HUDEP-2 (cell line): ENCODE data around the gene SULT2A1.
A peak's percentile ranks its signal among the peaks of the same experiment; 100 is the strongest.
"Not testable (repeated sequence)": the region's sequence is repeated elsewhere in the genome, so short reads cannot be mapped to it uniquely, and the experiment has no call there.

ENCODE experiments used
- DNase-seq, 76 experiments: peaks; one replicate each; lab custom pipeline; 2025; ENCODE audit not compliant: unreplicated experiment in 76 of 76; lab: John Stamatoyannopoulos, UW

Gene SULT2A1

DNA sequence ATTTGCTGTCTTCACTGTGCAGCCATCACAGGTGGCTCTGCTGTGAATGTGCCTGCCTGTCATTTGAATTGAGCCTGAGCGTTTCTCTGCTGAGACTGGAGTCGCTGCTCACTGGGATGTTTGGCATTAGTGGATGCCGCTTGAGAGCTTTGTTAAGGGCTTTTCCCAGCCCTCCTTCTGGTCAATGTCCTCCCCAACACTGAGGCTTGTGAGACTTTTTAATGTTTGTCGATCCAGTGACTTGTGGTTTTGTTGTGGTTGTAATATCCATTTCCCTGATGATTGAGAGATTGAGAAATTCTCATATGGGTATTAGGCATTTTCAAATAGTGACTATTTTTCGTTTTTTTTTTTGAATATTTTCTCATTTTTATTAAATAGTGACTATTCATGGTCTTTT, 24.5 kb downstream of the SULT2A1 start:
- DNase-seq: no peak

DNA sequence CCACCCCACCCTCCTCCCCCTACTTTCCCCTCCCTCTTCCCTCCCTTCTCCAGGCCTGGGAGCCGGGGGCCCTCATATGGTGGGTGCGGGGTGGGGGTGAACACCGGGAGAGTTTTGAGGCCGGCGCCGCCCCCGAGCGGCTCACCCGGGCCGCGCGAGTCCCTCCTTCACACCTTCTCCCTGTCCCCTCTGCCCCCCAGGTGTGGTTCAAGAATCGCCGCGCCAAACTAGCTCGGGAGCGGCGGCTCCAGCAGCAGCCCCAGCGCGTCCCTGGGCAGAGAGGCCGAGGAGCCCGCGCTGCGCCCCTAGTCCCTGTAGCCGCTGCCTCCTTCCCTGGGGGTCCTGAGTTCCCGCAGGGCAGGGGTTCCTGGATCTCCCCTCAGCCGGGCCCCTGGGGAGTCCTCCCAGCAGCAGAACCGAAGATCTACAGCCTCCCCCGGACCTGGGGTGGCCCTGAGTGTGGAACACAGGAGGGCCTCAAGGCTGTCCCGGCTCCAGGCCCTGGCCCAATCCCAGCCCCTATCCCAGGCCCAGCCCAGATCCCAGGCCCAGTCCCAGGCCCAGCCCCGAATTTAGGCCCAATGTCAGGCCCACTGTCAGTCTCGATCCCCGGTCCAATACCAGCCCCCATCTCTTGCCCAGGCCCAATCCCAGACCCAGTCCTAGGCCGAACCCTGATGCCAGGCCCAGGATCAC, 25.4 kb downstream of the SULT2A1 start:
- DNase-seq: no peak

DNA sequence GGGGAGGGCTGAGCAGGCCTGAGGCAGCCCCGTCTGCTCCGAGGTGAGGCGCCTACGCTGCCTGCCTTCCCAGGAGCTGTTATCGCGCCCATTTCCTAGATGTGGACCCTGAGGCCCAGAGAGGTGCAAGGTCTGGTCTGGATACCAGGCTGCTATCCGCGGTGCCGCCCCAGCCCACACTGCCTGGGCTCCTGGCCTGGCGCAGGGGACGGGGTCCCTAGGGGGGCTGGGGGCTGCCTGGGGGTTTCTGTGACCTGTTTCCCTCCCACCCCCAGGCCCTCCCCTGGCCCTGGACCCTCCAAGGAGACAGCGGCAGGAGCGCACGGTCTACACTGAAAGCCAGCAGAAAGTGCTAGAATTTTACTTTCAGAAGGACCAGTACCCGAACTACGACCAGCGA, 26.3 kb downstream of the SULT2A1 start:
- not testable (repeated sequence) for DNase-seq

DNA sequence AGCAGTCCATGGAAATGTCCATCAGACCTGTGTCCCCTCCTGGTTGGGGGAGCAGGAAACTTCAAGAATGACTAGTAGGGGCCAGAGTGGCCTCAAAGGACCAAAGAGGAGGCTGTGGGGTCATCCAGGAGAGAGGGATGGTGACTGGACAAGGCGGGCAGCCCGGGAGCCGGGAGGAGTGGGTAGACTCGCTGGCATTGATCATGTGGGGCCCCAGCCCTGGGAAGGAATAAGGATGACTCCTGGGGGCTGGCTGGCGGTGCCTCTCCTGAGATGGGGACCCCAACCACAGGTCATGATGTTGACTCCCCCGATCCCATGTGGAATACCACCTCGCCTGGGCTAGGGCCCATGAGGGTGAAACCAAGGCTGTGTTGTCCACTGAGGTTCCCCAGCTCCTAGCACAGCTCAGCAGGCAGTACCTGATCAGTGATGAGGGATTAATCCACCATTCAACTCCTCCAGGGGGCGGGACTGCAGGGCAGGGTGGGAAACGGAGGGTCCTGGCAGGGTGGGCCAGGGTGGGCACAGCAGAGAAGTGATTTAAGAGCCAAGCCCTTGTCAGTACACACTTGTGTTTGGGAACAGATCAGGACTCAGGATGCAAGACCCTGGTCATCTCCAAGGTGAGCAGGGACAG, 27.3 kb downstream of the SULT2A1 start, which contains the start of gene TPRX2:
Gene TPRX2 (plus strand): TSS at position 590 of the 640 bp plus-strand sequence. CDS start 12 bp downstream, at position 602.
- not testable (repeated sequence) for DNase-seq

DNA sequence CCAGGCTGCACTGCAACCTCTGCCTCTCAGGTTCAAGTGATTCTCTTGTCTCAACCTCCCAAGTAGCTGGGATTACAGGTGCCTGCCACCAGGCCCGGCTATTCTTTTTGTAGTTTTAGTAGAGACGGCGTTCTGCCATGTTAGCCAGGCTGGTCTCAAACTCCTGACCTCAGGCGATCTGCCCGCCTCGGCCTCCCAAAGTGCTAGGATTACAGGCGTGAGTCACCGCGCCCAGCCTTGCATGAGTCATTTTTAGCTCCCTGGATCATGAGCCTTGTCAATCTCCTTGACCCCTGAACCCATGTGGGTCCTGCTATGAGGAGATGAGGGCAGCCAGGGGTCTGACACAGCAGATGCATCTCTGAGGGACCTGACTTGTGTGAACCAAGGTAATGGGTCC, 27.9 kb downstream of the SULT2A1 start:
- not testable (repeated sequence) for DNase-seq

DNA sequence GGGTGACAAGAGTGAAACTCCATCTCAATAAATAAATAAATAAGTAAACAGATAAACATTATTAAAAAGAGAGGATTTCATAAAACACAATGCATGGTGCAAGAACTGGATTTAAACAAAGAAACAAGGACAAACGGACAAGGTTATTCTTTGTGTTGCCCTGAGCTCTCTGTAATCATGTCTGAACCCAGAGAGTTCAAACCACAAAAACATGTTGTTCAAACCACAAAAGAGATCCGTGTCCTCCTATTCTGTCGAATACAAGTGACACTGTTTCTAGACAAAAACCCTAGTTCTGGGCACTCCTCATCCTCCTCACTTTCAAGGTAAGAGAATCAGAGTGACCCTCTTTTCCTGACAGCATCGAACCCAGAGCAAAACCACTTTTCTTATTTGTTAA, 31.7 kb downstream of the SULT2A1 start:
- no peak for DNase-seq

DNA sequence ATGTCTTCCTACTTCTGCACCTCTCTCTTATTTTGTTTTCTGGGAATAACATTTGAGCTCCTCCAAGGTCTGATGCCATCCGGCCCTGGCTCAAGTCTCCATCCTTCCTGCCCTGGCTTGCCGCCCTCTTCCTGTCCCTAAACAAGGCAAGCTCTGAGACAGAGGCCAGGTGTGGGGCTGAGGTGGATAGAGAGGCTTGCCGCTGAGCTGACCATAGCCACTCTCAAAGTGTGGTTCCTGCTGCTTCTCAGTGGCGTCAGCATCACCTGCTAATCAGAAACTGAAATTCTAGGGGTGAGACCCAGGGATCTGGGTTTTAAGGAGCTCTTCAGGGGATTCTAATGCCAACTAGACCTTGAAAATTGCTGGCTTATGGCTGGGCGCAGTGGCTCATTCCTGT, 33.1 kb downstream of the SULT2A1 start:
- no peak for DNase-seq

DNA sequence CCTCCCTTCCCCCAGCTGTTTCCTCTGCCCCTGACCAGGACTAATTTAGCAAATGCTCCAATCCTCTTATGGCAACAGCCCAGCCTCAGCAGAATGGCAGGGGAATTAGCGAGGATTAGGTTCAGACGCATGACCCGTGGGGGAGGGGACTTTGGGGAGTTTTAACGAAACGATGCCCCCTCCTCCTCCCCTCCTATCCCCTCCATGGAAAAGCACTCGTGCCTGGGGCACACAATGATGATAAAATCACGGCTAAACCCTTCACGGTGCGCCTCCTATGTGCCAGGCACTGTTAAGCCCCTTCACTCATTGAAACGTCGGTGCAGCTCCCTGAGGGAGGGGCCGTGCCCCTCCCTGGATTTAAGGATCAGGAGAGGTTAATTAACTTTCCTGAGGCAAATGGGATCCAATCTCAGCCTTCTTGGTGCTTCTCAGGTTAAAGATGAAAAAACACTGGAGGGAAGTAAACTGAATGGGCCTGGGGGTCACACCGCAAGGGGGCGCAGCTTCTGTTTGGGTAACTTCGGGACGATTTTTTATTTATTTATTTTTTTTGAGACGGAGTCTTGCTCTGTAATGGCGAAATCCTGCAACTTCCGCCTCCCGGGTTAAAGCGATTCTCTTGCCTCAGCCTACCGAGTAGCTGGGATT, 37.2 kb downstream of the SULT2A1 start:
- DNase-seq: peak in 19 of 76 experiments; percentile 4 to 60 (median 15)

DNA sequence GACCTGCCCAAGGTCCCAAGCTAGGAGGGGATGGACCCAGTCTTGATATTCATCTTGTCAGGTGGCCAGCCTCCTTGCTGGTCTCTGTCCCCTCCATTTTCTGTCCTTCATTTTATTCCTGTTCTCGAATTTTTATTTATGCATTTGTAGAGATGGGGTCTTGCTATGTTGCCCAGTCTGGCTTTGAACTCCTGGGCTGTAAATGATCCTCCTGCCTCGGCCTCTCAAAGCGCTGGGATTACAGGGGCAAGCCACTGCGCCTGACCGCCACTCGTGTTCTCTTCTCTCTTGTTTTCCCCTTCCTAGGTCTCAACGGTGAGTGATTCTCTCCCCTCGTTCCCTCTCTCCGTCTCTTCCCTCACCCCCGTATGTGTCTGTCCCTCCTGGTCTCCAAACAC, 37.7 kb downstream of the SULT2A1 start:
- DNase-seq: no peak

DNA sequence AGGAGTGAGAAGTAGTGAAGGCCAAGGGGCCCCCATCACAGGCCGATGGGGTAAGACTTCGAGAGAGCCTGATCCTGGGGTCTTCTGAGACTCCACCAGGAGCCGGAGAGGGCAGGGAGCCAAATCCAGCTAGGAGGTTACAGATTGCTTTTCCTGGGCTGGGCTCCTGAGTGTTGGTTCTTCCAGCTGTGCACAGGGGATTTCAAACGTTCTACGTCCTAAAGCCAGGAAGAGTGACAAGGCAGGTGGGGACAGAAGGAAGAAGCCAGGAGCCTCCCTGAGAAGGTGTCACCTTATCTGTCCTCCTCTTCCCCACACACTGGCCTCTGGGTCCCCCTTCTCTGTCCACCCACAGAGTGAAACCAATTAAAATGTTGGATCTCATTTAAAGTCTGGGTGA, 43.2 kb downstream of the SULT2A1 start:
- DNase-seq: no peak

DNA sequence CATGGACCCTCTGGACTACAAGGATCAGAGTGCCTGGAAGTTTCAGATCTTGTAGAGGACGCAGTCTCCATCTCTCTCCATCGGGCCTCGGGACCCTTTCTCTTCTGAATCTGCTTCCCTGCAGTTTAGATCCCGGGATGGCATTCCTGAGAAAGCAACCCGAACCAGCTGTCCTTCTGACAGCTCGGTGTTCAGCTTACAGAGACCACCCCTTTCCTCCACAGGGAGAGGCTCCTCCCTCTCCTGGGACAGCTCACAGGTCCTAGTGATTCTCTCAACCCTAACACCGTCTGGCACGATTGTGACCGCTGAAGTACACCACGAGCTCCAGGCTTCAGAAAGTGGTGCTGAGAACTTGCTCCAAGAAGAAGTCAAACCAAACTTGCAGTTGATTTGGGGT, 46.2 kb downstream of the SULT2A1 start:
- no peak for DNase-seq

DNA sequence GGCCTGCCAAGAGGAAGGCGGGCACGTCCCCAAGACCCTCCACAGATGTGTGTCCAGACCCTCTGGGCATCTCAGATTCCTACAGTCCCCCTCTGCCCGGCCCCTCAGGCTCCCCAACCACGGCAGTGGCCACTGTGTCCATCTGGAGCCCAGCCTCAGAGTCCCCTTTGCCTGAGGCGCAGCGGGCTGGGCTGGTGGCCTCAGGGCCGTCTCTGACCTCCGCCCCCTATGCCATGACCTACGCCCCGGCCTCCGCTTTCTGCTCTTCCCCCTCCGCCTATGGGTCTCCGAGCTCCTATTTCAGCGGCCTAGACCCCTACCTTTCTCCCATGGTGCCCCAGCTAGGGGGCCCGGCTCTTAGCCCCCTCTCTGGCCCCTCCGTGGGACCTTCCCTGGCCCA, 46.7 kb downstream of the SULT2A1 start:
- no peak for DNase-seq

DNA sequence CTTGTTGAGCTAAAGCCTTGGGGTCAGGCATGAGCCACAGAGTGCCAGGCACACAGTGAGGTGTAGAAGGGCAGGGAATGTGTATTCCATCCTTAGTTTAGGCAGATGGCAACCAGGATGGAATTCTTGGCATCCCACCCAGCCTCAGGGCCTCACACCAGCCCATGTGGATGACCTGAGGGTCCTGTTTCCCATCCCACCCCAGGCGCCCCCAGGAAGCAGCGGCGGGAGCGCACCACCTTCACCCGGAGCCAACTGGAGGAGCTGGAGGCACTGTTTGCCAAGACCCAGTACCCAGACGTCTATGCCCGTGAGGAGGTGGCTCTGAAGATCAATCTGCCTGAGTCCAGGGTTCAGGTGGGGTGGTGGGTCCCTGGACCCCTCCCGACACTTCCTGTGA, 50.1 kb downstream of the SULT2A1 start:
- DNase-seq: no peak

DNA sequence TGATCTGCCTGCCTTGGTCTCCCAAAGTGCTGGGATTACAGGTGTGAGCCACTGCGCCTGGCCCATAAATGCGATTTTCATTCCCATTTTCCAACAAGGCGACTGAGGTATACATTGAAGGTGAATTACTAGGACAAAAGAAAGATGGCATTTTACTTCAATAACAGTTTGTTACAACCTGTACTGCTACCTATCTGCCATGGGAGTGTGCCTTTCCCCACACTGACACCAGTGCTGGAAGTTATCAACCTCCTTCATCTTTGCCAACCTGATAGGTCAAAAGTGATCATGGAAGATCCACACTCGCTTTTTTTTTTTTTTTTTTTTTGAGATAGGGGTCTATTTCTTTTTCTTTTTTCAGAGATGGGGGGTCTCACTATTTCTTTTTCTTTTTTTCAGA, 53.4 kb downstream of the SULT2A1 start:
- DNase-seq: no peak

DNA sequence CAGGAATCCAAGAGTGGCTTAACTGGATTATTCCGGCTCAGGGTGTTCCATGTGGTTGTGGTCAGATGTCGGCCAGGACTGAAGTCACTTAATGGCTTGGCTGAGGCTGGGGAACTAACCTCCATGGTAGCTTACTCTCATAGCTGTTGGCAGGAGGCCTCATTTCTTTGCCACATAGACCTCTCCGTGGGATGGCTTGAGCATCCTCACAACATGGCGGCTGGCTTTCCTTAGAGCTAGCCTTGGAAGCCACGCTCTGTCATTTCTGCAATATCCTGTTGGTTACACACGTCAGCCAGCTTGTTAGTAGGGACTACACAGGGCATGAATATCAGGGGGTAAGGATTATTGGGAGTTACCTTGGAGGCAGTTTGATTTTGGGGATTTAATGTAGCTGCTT, 59.3 kb downstream of the SULT2A1 start:
- no peak for DNase-seq

DNA sequence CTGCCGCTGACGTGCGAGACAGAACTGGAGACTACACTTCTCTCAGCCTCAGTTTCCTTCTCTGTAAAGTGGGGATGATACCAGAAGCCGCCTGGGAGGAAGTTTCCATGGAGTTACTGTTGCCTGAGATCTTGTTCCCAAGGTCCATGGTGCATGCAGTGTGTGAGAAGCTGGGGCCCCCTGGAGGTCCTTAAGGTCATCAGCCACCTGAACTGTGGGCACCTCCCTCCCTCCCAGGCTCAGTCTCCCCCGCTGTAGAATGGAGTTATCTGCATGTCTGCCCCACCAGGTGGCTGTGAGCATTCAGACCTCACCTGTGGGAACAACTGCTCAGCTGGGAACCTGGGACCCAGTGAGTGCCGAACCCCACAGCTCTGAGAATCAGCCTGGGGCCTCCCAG, 61.7 kb downstream of the SULT2A1 start:
- no peak for DNase-seq

DNA sequence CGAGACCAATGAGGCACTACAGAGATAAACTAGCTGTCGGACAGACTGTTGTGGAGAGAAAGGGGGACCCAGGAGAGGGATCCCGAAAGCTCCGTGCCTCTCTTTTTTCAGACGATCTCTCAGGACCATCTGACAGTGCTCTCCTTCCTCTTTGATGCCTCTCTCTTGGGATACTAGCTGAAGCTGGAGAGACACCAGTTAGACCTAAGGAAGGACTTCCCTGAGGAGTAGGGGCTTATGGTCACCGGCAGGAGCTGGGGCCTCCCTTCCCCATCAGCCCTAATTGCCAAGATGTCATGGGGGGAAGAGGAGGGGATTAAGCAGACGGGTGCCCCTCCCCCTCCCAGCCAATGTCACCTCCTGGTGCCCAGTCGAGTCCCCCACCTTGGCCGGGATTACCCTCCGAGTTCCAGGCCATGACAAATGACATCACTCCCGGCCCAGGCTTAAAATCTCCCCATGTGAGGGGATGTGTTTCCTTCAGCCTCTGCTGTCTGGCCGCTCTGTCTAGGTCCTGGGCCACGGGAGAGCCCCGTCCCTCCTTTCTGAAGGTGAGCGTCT, 64.6 kb downstream of the SULT2A1 start, which contains the start of gene CRX:
Gene CRX (plus strand): TSS at position 478 of the 561 bp plus-strand sequence. CDS start 12,507 bp downstream, outside the sequence.
- DNase-seq: no peak
